PC-3 (cell line): Measurements from ENCODE around the gene MYO5B.

Experiments used
- EZH2 ChIP-seq: fragments of 300-600 bp; sonication (generic); IDR thresholded peaks from one replicate; pipeline ENCODE4 v1.6.1; 2017; ENCODE audit warnings: antibody characterized with exemption, mild to moderate bottlenecking, low read length; ENCODE audit not compliant: unreplicated experiment
- TF ChIP-seq, protein P1 (sequence below): fragments of 300-600 bp; sonication (generic); conservative IDR thresholded peaks from 2 replicates; pipeline ENCODE4 v1.5.1; 2017; ENCODE audit warnings: antibody characterized with exemption, low read depth, mild to moderate bottlenecking, low read length

DNA sequence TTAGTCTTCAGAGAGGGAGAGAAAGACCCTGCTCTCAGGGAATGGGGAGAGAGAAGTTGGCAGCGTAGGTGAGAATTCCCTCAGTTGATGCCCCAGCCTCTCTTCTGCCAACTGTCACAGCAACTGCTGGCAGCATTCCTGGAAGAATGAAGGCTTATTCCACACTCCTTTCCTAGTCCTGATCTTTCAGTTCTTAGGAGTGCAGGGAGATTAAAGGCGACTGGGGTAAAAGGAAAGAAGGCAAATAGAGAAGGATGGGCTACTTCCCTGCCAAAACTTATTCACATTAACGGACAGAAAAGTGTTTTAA is 315.7 kb downstream of the MYO5B start:
- TF ChIP-seq, protein P1, sequence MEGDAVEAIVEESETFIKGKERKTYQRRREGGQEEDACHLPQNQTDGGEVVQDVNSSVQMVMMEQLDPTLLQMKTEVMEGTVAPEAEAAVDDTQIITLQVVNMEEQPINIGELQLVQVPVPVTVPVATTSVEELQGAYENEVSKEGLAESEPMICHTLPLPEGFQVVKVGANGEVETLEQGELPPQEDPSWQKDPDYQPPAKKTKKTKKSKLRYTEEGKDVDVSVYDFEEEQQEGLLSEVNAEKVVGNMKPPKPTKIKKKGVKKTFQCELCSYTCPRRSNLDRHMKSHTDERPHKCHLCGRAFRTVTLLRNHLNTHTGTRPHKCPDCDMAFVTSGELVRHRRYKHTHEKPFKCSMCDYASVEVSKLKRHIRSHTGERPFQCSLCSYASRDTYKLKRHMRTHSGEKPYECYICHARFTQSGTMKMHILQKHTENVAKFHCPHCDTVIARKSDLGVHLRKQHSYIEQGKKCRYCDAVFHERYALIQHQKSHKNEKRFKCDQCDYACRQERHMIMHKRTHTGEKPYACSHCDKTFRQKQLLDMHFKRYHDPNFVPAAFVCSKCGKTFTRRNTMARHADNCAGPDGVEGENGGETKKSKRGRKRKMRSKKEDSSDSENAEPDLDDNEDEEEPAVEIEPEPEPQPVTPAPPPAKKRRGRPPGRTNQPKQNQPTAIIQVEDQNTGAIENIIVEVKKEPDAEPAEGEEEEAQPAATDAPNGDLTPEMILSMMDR = no peak
- TF ChIP-seq EZH2 = no peak
